GM12878 (cell line): ENCODE measurements around the gene DACH1. TPM values are rescaled to one million over a fixed set of nuclear protein-coding genes. Genes with fewer than 3 reads are reported as not detected.

Experiments
- ATAC-seq: fragments of 200-7000 bp; cut with Tn5 transposase; 3 replicates; pipeline ENCODE4 v1.9.1; 2020; ENCODE audit warnings: mild to moderate bottlenecking, moderate library complexity
- BruUV-seq: library from RNA; stranded (reverse); fragments of 400-500 nt; replicated peaks from 2 replicates; lab custom pipeline; 2021; lab: Mats Ljungman, UMichigan
- CTCF ChIA-PET: fragments of 300-600 bp; sonication (Branson Sonifier 250); formaldehyde crosslinking; extraction: SDS; loops from one replicate; lab custom pipeline; 2021; ENCODE audit warnings: inconsistent platforms; lab: Yijun Ruan, JAX
- POLR2A ChIA-PET: fragments of 350-600 bp; formaldehyde crosslinking; extraction: SDS; loops from one replicate; lab custom pipeline; 2021; ENCODE audit warnings: inconsistent platforms; lab: Charles Lee
- RAD21 ChIA-PET: fragments of 300-600 bp; sonication (Branson Sonifier 250); formaldehyde crosslinking; loops from one replicate; lab custom pipeline; 2023; ENCODE audit warnings: antibody characterized with exemption; ENCODE audit not compliant: unreplicated experiment; lab: Charles Lee
- SMC1A ChIA-PET: fragments of 300-600 bp; sonication (Branson Sonifier 250); formaldehyde crosslinking; loops from one replicate; lab custom pipeline; 2023; ENCODE audit not compliant: unreplicated experiment, uncharacterized antibody; lab: Charles Lee
- DNase-seq: peaks from one replicate; pipeline ENCODE4 v3.0.0-alpha.2; 2011; ENCODE audit warnings: low read depth, low spot score
- FAIRE-seq: peaks from 3 replicates; lab custom pipeline; 2011; peaks lifted over from hg19 to GRCh38; lab: Jason Lieb, UNC
- H2AFZ ChIP-seq: 2 replicates; pipeline ENCODE4 v1.6.0; 2011; ENCODE audit warnings: low read depth, low read length, control low read depth; ENCODE audit not compliant: control insufficient read depth
- H3K27ac ChIP-seq: 2 replicates; pipeline ENCODE4 v1.5.1; 2011; ENCODE audit warnings: control low read depth; ENCODE audit not compliant: control insufficient read depth, insufficient read depth
- H3K27me3 ChIP-seq, 2 experiments: replicated peaks in 1 of 2; 2 replicates each; pipeline versions ENCODE4 v1.6.0 to v1.6.1; 2011; ENCODE audit warnings: low read length in 1 of 2; ENCODE audit not compliant: control insufficient read depth in 2 of 2, insufficient read depth in 2 of 2
- H3K36me3 ChIP-seq, 2 experiments: 2 replicates each; pipeline ENCODE4 v1.5.1; 2011; ENCODE audit warnings: low read length in 1 of 2; ENCODE audit not compliant: control insufficient read depth in 2 of 2, insufficient read depth in 2 of 2
- H3K4me1 ChIP-seq: 2 replicates; pipeline ENCODE4 v1.6.1; 2011; ENCODE audit warnings: mild to moderate bottlenecking, low read length, moderate library complexity, mixed read lengths; ENCODE audit not compliant: control insufficient read depth, insufficient read depth
- H3K4me2 ChIP-seq: 2 replicates; pipeline ENCODE4 v1.6.0; 2011; ENCODE audit warnings: control low read depth; ENCODE audit not compliant: control insufficient read depth, insufficient read depth
- H3K4me3 ChIP-seq: fragments of 200-600 bp; sonication (generic); 2 replicates; pipeline ENCODE4 v1.5.1; 2016
- H3K79me2 ChIP-seq: 2 replicates; pipeline ENCODE4 v1.6.0; 2011; ENCODE audit warnings: low read length; ENCODE audit not compliant: control insufficient read depth, insufficient read depth
- H3K9ac ChIP-seq: 2 replicates; pipeline ENCODE4 v1.8.0; 2011; ENCODE audit warnings: low read length, control low read depth, mixed read lengths; ENCODE audit not compliant: control insufficient read depth, insufficient read depth
- H3K9me3 ChIP-seq: replicated peaks from 3 replicates; pipeline ENCODE4 v1.5.1; 2011; ENCODE audit warnings: mild to moderate bottlenecking, low read length; ENCODE audit not compliant: control insufficient read depth, insufficient read depth
- H4K20me1 ChIP-seq: 2 replicates; pipeline ENCODE4 v1.6.0; 2011; ENCODE audit not compliant: control insufficient read depth, insufficient read depth
- ATF3 ChIP-seq: IDR thresholded peaks from 2 replicates; pipeline ENCODE4 v1.6.1; 2011; ENCODE audit warnings: low read depth, mild to moderate bottlenecking, low read length, moderate library complexity, borderline replicate concordance; ENCODE audit errors: extremely low read depth
- CREM ChIP-seq: IDR thresholded peaks from 2 replicates; pipeline ENCODE4 v1.6.1; 2014; ENCODE audit warnings: antibody characterized with exemption, low read depth
- HCFC1 ChIP-seq: fragments of 150-350 bp; IDR thresholded peaks from 2 replicates; pipeline ENCODE4 v1.6.1; 2014; ENCODE audit warnings: low read length
- JUNB ChIP-seq: IDR thresholded peaks from 2 replicates; pipeline ENCODE4 v1.6.1; 2016; ENCODE audit warnings: antibody characterized with exemption, mild to moderate bottlenecking
- MLLT1 ChIP-seq: fragments of 450-650 bp; IDR thresholded peaks from 2 replicates; pipeline ENCODE4 v1.6.1; 2016; ENCODE audit warnings: mild to moderate bottlenecking
- NR2C1 ChIP-seq: fragments of 450-650 bp; IDR thresholded peaks from 2 replicates; pipeline ENCODE4 v1.6.1; 2017; ENCODE audit warnings: antibody characterized with exemption, mild to moderate bottlenecking, moderate library complexity
- POLR2AphosphoS5 ChIP-seq: IDR thresholded peaks from 2 replicates; pipeline ENCODE4 v1.6.1; 2011; ENCODE audit warnings: mild to moderate bottlenecking, low read length, inconsistent platforms
- RBBP5 ChIP-seq: fragments of 200-600 bp; sonication (generic); conservative IDR thresholded peaks from 2 replicates; pipeline ENCODE4 v1.6.1; 2016
- SRF ChIP-seq, 2 experiments: IDR thresholded peaks; 2 replicates each; pipeline ENCODE4 v1.6.1; 2011; ENCODE audit warnings: low read depth in 2 of 2, low read length in 2 of 2, mild to moderate bottlenecking in 1 of 2, moderate library complexity in 1 of 2
- TBL1XR1 ChIP-seq: IDR thresholded peaks from 2 replicates; pipeline ENCODE4 v1.6.1; 2012; ENCODE audit warnings: low read depth, low read length, improper control_type of control experiment
- ZNF217 ChIP-seq: fragments of 450-650 bp; IDR thresholded peaks from 2 replicates; pipeline ENCODE4 v1.6.1; 2017; ENCODE audit warnings: antibody characterized with exemption, mild to moderate bottlenecking
- WGBS: methylation state at CpG from one replicate; pipeline ENCODE4 v1.1.6; 2016; ENCODE audit warnings: low lambda C conversion rate; ENCODE audit not compliant: insufficient replicate concordance, insufficient coverage; ENCODE audit errors: missing lambda C conversion rate; 5-methylcytosine and 5-hydroxymethylcytosine counted together
- in situ Hi-C: fragments of 300-500 bp; cut with MboI; formaldehyde crosslinking; loops from 9 replicates; pipeline ENCODE4 v1.14.3; 2018; ENCODE audit warnings: mixed read lengths
- intact Hi-C: fragments of 100-400 bp; cut with micrococcal nuclease; formaldehyde crosslinking; loops from one replicate; pipeline ENCODE4 v1.14.2; 2022; ENCODE audit not compliant: unreplicated experiment
- polyA plus RNA-seq, 11 experiments: library from polyadenylated mRNA; depleted of rRNA in 4 of 11; unstranded in 6 of 11; stranded (reverse) in 5 of 11; fragments of >200 nt; fragmentation: Nextera tagmentation in 4 of 11; fragmentation: Illumina TruSeq in 1 of 11; extraction: Ambion mirVana in 4 of 11; extraction: Trizol in 1 of 11; gene quantifications; 1 replicate in 1 of 11; 2 replicates in 10 of 11; pipeline versions ENCODE4 v1.2.1 to v1.2.3, GENCODE V29; 2011 to 2016; ENCODE audit warnings: inconsistent platforms in 2 of 11, missing spikeins in 2 of 11, low read depth in 1 of 11
- total RNA-seq, 4 experiments: library from RNA; depleted of rRNA in 3 of 4; stranded (reverse); fragments of >200 nt in 3 of 4; fragmentation: Illumina TruSeq in 1 of 4; extraction: Trizol in 1 of 4; gene quantifications; 2 replicates each; pipeline versions ENCODE4 v1.2.1 to v1.2.3, GENCODE V29; 2013 to 2021
- TF ChIP-seq, protein P1 (sequence below): fragments of 150-350 bp; IDR thresholded peaks from 2 replicates; pipeline ENCODE4 v1.6.1; 2016; ENCODE audit warnings: low read depth, low read length
- TF ChIP-seq, protein P2 (sequence below): IDR thresholded peaks from 2 replicates; pipeline ENCODE4 v1.6.1; 2012; ENCODE audit warnings: low read depth, low read length, improper control_type of control experiment
- TF ChIP-seq, protein P3 (sequence below), 3 experiments: IDR thresholded peaks in 2 of 3; conservative IDR thresholded peaks in 1 of 3; 2 replicates each; pipeline ENCODE4 v1.5.1; 2011; ENCODE audit warnings: low read depth in 3 of 3, low read length in 3 of 3, mild to moderate bottlenecking in 3 of 3, control low read depth in 2 of 3, moderate library complexity in 2 of 3, inconsistent platforms in 1 of 3, mixed read lengths in 1 of 3; ENCODE audit not compliant: control insufficient read depth in 2 of 3, insufficient read depth in 1 of 3; ENCODE audit errors: extremely low read depth in 1 of 3

DACH1 gene
- total and polyA plus RNA-seq, 10 of the 15 experiments (the other 5 are each of a cell fraction or from before 2014, with no cell fraction given), result 0.05 TPM; not detected in 9

DNA sequence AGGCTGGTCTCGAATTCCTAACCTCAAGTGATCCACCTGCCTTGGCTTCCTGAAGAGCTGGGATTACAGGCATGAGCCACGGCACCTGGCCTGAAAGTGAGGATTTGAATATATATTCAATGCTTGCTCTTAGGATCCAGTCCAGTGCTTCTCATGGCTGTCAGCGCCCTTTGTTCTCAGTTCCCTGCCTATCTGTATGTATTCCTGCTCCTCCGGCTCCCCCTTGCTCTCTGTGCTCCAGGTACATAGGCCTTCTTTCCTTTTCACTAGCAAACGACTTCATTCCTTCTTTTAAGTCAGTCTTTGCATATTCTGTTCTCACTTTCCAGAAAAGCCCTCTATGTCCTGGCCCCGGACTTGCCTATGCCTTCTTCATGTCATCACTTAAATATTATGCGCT lies 232.8 kb downstream of the DACH1 start:
- intact Hi-C loops, result no loop called here
- SMC1A ChIA-PET, result interaction anchor here (0.7 kb wide), 1 partner anchor 344 kb away, joined by 3 read pairs; no protein-coding TSS in a partner anchor
- TF ChIP-seq JUNB, result no peak
- no peak for TF ChIP-seq NR2C1
- TF ChIP-seq ZNF217, result no peak
- TF ChIP-seq SRF (IDR thresholded peaks at IDR 0.05; ENCODE audit: low read depth in 2 of 2, low read length in 2 of 2), result no peak
- TF ChIP-seq, protein P1, sequence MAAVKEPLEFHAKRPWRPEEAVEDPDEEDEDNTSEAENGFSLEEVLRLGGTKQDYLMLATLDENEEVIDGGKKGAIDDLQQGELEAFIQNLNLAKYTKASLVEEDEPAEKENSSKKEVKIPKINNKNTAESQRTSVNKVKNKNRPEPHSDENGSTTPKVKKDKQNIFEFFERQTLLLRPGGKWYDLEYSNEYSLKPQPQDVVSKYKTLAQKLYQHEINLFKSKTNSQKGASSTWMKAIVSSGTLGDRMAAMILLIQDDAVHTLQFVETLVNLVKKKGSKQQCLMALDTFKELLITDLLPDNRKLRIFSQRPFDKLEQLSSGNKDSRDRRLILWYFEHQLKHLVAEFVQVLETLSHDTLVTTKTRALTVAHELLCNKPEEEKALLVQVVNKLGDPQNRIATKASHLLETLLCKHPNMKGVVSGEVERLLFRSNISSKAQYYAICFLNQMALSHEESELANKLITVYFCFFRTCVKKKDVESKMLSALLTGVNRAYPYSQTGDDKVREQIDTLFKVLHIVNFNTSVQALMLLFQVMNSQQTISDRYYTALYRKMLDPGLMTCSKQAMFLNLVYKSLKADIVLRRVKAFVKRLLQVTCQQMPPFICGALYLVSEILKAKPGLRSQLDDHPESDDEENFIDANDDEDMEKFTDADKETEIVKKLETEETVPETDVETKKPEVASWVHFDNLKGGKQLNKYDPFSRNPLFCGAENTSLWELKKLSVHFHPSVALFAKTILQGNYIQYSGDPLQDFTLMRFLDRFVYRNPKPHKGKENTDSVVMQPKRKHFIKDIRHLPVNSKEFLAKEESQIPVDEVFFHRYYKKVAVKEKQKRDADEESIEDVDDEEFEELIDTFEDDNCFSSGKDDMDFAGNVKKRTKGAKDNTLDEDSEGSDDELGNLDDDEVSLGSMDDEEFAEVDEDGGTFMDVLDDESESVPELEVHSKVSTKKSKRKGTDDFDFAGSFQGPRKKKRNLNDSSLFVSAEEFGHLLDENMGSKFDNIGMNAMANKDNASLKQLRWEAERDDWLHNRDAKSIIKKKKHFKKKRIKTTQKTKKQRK, result no peak
- no peak for TF ChIP-seq HCFC1
- TF ChIP-seq, protein P2, sequence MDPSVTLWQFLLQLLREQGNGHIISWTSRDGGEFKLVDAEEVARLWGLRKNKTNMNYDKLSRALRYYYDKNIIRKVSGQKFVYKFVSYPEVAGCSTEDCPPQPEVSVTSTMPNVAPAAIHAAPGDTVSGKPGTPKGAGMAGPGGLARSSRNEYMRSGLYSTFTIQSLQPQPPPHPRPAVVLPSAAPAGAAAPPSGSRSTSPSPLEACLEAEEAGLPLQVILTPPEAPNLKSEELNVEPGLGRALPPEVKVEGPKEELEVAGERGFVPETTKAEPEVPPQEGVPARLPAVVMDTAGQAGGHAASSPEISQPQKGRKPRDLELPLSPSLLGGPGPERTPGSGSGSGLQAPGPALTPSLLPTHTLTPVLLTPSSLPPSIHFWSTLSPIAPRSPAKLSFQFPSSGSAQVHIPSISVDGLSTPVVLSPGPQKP, result no peak
- TF ChIP-seq MLLT1, result no peak
- no peak for TF ChIP-seq RBBP5
- TF ChIP-seq POLR2AphosphoS5, result no peak
- no peak for TF ChIP-seq TBL1XR1
- TF ChIP-seq CREM, result no peak
- TF ChIP-seq, protein P3, sequence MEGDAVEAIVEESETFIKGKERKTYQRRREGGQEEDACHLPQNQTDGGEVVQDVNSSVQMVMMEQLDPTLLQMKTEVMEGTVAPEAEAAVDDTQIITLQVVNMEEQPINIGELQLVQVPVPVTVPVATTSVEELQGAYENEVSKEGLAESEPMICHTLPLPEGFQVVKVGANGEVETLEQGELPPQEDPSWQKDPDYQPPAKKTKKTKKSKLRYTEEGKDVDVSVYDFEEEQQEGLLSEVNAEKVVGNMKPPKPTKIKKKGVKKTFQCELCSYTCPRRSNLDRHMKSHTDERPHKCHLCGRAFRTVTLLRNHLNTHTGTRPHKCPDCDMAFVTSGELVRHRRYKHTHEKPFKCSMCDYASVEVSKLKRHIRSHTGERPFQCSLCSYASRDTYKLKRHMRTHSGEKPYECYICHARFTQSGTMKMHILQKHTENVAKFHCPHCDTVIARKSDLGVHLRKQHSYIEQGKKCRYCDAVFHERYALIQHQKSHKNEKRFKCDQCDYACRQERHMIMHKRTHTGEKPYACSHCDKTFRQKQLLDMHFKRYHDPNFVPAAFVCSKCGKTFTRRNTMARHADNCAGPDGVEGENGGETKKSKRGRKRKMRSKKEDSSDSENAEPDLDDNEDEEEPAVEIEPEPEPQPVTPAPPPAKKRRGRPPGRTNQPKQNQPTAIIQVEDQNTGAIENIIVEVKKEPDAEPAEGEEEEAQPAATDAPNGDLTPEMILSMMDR (IDR thresholded peaks at IDR 0.05 in 2 of 3, conservative IDR thresholded peaks at IDR 0.05 in 1 of 3; ENCODE audit: control insufficient read depth in 2 of 3, extremely low read depth in 1 of 3, insufficient read depth in 1 of 3, low read depth in 3 of 3, low read length in 3 of 3), result no peak
- TF ChIP-seq ATF3, result no peak
- TF ChIP-seq, all 136 proteins: peak for 0
- no peaks in the 10 kb centered on the region for H4K20me1 ChIP-seq
- no peaks in the 10 kb centered on the region for H3K36me3 ChIP-seq
- CTCF ChIA-PET, result interaction anchor here (1.0 kb wide), 1 partner anchor 17 kb away, joined by 3 read pairs; no protein-coding TSS in a partner anchor
- RAD21 ChIA-PET, result no interaction called here
- H3K27ac ChIP-seq, result no peak overlapping the region
- H3K9ac ChIP-seq, result no peak overlapping the region
- BruUV-seq, result no TSS peak
- no peaks in the 10 kb centered on the region for H3K4me1 ChIP-seq
- no peaks in the 10 kb centered on the region for H3K79me2 ChIP-seq
- POLR2A ChIA-PET, result interaction anchor here (0.7 kb wide), 1 partner anchor 191 kb away, joined by 3 read pairs; no protein-coding TSS in a partner anchor
- no peak for ATAC-seq
- H3K4me2 ChIP-seq, result no peak overlapping the region
- DNase-seq, result no peak
- in situ Hi-C loops, result no loop called here
- no peak for FAIRE-seq
- H3K4me3 ChIP-seq, result no peak overlapping the region
- 11% methylated on average over 7 of the region's 7 CpGs for WGBS
- H2AFZ ChIP-seq, result no peak overlapping the region
- H3K9me3 ChIP-seq, result no peaks in the 10 kb centered on the region
- H3K27me3 ChIP-seq, result no peaks in the 10 kb centered on the region
